Mesothelial cell of epicardium (in vitro differentiated cells): ENCODE measurements around the gene TTC28. TPM values are rescaled to one million over a fixed set of nuclear protein-coding genes. Genes with fewer than 3 reads are reported as not detected.

Experiments
- DNase-seq, 2 experiments: peaks; one replicate each; pipeline ENCODE4 v3.0.0; 2021; ENCODE audit warnings: low spot score in 2 of 2; ENCODE audit not compliant: unreplicated experiment in 2 of 2
- H3K27ac Mint-ChIP-seq: 2 replicates; pipeline ENCODE4 v1.8.0; 2021; ENCODE audit warnings: mixed read lengths
- H3K27me3 Mint-ChIP-seq: 2 replicates; pipeline ENCODE4 v1.8.0; 2021; ENCODE audit warnings: low read depth, mixed read lengths
- H3K36me3 Mint-ChIP-seq: 2 replicates; pipeline ENCODE4 v1.8.0; 2021; ENCODE audit warnings: mixed read lengths
- H3K4me1 Mint-ChIP-seq: 2 replicates; pipeline ENCODE4 v1.8.0; 2021; ENCODE audit warnings: mixed read lengths
- H3K4me3 Mint-ChIP-seq: 2 replicates; pipeline ENCODE4 v1.8.0; 2021; ENCODE audit warnings: mild to moderate bottlenecking, moderate library complexity, mixed read lengths
- H3K9me3 Mint-ChIP-seq: 2 replicates; pipeline ENCODE4 v1.8.0; 2021; ENCODE audit warnings: mixed read lengths
- CTCF ChIP-seq: fragments of 200-600 bp; sonication (generic); IDR thresholded peaks from one replicate; pipeline ENCODE4 v1.5.0; 2021; ENCODE audit warnings: antibody characterized with exemption; ENCODE audit not compliant: unreplicated experiment
- total RNA-seq: library from RNA; stranded (reverse); gene quantifications from 3 replicates; pipeline ENCODE4 v1.2.1, GENCODE V29; 2021

Gene TTC28
- total RNA-seq, 1 donor from 2014 or later = 95.9 TPM

GRCh38 chr22:28244757-28245156 is 434.9 kb downstream of the TTC28 start:
- H3K4me1 Mint-ChIP-seq = peaks cover 70% of the 10 kb centered on the region
- H3K27me3 Mint-ChIP-seq = no peaks in the 10 kb centered on the region
- TF ChIP-seq CTCF = no peak
- H3K27ac Mint-ChIP-seq = peak overlapping the region; percentile 81
- H3K4me3 Mint-ChIP-seq = no peak overlapping the region
- H3K36me3 Mint-ChIP-seq = no peaks in the 10 kb centered on the region
- H3K9me3 Mint-ChIP-seq = no peaks in the 10 kb centered on the region
- DNase-seq = no peak

DNA sequence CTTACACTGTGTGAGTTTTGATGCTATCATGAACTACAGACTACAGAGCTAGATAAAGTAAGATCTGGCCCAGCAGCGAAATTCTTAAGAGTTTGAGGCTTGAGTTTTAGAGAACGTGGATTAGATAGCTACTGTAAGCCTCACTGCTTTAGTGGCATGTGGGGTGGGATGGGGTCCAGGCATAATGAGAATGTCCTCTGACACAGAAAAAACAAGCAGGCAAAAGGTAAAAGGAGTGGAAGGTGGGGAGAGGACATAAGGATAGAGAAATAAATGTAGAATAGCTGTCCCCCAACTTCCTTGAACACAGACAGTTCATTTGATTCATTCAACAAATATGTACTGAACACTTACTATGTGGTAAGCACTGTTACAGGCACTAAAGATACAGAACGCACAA is 436.1 kb downstream of the TTC28 start:
- H3K27ac Mint-ChIP-seq = peak overlapping the region; percentile 90
- no peak overlapping the region for H3K4me3 Mint-ChIP-seq
- TF ChIP-seq CTCF = no peak
- H3K9me3 Mint-ChIP-seq = peaks cover 5% of the 10 kb centered on the region
- H3K27me3 Mint-ChIP-seq = no peaks in the 10 kb centered on the region
- H3K4me1 Mint-ChIP-seq = peaks cover 59% of the 10 kb centered on the region
- DNase-seq = no peak
- peaks cover 4% of the 10 kb centered on the region for H3K36me3 Mint-ChIP-seq

- DNase-seq = no peak
- Mint-ChIP-seq H3K27me3 (no peaks in the 10 kb centered on the region), H3K27ac (peak overlapping the region; percentile 73), H3K4me1 (peaks cover 41% of the 10 kb centered on the region), H3K36me3 (peaks cover 13% of the 10 kb centered on the region), H3K9me3 (peaks cover 19% of the 10 kb centered on the region), H3K4me3 (no peak overlapping the region)
- TF ChIP-seq CTCF = no peak
Measured at GRCh38 chr22:28241656-28242290, 437.9 kb downstream of the TTC28 start.

- DNase-seq = no peak
- peaks cover 19% of the 10 kb centered on the region for H3K9me3 Mint-ChIP-seq
- TF ChIP-seq CTCF = no peak
- H3K36me3 Mint-ChIP-seq = peaks cover 13% of the 10 kb centered on the region
- H3K27me3 Mint-ChIP-seq = no peaks in the 10 kb centered on the region
- no peak overlapping the region for H3K4me3 Mint-ChIP-seq
- H3K27ac Mint-ChIP-seq = no peak overlapping the region
- H3K4me1 Mint-ChIP-seq = peaks cover 24% of the 10 kb centered on the region
Measured at GRCh38 chr22:28239941-28240340, 439.7 kb downstream of the TTC28 start.

DNA sequence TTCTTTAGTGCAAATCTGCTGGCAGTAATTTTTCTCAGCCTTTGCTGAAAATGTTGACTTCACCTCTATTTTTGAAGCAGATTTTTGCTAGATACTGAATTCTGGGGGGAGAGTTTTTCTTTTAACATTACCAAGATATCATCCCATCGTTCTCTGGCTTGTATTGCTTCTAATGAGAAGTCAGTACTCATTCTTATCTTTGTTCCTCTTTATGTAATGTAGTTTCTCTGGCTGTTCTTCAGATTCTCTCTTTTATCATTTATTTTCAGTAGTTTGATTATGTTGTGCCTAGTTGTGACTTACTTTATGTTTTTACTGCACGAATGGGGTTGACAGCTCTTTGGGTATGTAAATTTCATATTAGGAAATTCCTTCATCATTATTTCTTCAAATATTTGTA is 441.9 kb downstream of the TTC28 start:
- peaks cover 7% of the 10 kb centered on the region for H3K4me1 Mint-ChIP-seq
- TF ChIP-seq CTCF = no peak
- H3K27me3 Mint-ChIP-seq = no peaks in the 10 kb centered on the region
- no peak overlapping the region for H3K4me3 Mint-ChIP-seq
- no peak overlapping the region for H3K27ac Mint-ChIP-seq
- H3K9me3 Mint-ChIP-seq = peaks cover 19% of the 10 kb centered on the region
- no peak for DNase-seq
- peaks cover 13% of the 10 kb centered on the region for H3K36me3 Mint-ChIP-seq

GRCh38 chr22:28237112-28237511 is 442.5 kb downstream of the TTC28 start:
- Mint-ChIP-seq H3K4me1 (peaks cover 8% of the 10 kb centered on the region), H3K9me3 (peaks cover 19% of the 10 kb centered on the region), H3K27ac (no peak overlapping the region), H3K27me3 (no peaks in the 10 kb centered on the region), H3K36me3 (peaks cover 15% of the 10 kb centered on the region), H3K4me3 (no peak overlapping the region)
- no peak for DNase-seq
- no peak for TF ChIP-seq CTCF
